GM21447 (cell line): ENCODE measurements around the gene LITAF.
A peak's percentile ranks its signal among the peaks of the same experiment; 100 is the strongest.
"Not testable (repeated sequence)": the region's sequence is repeated elsewhere in the genome, so short reads cannot be mapped to it uniquely, and the experiment has no call there.

Experiments used
- ATAC-seq: cut with Tn5 transposase; IDR thresholded peaks from one replicate; pipeline ENCODE4 v1.9.1; 2021; ENCODE audit not compliant: unreplicated experiment

LITAF gene

DNA sequence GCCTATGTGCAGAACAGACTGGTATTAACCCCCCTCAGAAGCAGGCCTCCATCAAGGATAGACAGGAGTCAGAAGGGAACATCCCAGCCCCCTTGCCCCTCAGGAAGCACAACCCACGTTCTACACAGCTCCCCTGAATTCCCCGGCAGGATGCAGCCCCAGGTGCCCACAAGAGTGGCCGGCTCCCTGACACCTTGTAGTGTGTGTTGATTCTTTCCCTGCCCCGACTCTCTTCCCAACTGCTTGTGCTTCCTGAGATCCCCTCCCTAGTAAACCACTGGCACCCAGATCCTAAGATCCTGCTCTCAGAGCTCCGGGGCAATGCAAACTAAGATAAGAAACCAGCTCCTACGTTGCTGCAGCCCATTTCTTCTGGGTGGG is 34.8 kb upstream of the LITAF start:
- no peak for ATAC-seq

DNA sequence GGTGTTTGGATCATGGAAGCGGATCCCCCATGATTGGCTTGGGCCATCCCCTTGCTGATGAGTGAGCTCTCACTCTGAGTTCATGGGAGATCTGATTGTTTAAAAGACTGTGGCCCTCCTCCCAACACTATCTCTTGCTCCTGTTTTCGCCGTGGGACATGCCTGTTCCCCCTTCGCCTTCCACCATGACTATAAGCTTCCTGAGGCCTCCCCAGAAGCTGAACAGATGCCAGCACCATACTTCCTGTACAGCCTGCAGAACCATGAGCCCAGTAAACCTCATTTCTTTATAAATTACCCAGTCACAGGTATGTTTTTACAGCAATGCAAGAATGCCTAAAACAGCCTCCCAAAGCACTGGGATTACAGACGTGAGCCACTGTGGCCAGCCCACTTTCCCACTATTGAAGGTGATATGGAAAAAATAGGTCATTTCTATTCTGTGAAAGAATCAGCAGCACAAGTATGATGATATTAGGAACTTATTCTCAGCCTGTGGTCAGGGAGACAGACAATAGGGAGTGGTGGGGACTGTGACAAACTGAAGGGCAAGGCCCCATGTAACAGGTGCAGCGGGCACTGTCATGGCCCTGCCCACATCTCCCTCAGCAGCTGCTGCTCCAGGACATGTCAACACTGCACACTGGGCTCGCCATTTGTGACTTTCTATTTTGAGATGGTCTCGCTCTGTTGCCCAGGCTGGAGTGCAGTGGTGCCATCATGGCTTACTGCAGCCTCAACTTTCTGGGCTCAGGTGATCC is 33.7 kb upstream of the LITAF start:
- ATAC-seq, result no peak

DNA sequence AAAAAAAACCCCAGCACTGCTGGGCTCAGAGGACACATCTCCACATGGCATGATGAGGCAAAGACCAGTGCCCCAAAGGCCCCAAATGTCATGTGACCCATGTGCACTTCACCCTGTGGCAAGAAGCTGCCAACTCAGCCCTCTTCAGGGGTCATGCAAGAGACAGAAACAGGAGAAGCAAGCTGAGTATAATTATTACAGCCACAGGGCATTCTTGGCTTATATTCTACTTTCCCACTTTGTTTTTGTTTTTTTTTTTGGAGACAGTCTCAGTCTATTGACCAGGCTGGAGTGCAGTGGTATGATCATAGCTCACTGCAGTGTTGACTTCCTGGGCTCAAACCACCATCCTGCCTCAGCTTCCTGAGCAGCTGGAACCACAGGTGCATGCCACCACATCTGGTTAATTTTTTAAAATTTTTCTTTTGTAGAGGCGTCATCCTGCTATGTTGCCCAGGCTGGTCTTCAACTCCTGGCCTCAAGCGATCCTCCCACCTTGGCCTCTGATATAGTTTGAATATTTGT is 32.7 kb upstream of the LITAF start:
- ATAC-seq, result peak; percentile 66

DNA sequence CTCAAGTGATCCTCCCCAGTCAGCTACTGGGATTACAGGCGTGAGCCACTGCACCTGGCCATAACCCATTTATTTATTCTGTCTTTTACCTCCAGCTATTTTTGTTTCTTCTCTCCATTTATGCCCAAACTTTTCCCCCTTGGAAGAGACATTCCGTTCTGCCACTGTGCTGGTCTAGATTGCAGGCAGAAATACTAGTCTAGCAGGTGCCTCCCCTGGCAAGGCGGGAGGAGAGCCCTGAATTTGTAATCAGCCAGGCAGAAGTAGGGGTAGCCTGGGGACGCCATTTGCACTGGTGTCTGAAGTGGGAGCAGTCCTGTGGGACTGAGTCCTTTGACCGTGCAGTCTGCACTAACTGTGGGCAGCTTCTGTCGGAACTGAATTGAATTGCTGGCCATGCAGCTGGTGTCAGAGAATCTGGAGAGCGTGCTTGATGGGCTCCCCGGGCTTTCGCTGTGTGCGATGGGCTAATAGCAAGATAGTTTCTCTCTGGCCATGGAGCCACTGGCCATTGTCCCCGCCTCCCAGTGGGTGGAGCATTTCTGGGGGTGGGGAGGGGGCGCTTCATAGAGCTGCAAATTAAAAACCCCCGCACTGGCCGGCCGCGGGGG is 31.5 kb upstream of the LITAF start:
- ATAC-seq, result no peak

DNA sequence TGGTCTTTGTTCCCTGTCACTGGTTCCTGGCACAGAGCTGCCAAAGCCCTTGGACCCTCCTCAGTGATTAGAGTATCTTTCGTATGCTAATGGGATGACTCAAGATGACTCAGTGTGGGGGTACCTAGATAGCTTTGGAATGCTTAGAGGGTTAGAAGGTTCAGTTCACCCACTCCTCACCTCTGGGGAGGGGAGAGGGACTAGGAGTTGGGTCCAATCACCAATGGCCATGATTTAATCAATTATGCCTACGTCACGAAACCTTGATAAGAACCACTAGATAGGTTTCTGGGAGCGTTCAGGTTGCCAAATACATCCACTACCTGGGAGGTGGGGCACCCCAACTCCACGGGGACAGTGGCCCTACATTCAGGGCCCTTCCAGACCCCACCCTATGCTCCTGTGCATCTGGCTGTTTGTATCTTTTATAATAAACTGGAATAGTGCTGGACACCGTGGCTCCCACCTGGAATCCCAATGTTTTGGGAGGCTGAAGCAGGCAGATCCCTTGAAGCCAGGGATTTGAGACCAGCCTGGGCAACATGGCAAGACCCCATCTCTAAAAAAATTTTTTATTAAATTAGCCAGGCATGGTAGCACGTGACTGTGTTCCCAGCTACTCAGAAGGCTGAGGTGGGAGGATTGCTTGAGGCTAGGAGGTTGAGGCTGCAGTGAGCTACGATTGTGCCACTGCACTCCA is 29.2 kb upstream of the LITAF start:
- ATAC-seq, result no peak

DNA sequence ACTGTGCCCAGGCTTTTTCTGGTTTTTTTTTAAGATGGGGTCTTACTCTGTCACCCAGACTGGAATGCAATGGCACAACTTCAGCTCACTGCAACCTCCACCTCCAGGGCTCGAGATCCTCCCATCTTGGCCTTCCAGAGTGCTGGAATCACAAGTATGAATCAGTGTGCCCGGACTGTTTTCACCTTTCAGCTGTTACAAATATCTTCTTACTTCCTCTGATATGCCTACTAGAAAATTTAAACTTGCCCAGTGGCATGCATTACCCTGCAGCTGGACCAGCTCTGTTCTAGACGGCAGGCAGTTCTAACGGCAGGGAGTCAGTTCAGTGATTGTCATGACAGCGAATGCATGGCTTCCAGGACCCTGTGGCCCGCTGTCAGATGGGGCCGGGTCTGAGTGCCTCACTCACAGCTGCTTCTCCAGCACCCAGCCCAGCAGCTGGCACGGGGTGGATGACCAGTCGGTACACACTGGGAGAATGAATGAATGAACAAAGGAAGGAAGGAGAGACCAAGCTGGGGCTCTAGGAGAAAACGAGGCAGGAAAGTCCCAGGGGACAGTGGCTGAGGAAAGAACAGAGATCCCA is 28.0 kb upstream of the LITAF start:
- no peak for ATAC-seq

DNA sequence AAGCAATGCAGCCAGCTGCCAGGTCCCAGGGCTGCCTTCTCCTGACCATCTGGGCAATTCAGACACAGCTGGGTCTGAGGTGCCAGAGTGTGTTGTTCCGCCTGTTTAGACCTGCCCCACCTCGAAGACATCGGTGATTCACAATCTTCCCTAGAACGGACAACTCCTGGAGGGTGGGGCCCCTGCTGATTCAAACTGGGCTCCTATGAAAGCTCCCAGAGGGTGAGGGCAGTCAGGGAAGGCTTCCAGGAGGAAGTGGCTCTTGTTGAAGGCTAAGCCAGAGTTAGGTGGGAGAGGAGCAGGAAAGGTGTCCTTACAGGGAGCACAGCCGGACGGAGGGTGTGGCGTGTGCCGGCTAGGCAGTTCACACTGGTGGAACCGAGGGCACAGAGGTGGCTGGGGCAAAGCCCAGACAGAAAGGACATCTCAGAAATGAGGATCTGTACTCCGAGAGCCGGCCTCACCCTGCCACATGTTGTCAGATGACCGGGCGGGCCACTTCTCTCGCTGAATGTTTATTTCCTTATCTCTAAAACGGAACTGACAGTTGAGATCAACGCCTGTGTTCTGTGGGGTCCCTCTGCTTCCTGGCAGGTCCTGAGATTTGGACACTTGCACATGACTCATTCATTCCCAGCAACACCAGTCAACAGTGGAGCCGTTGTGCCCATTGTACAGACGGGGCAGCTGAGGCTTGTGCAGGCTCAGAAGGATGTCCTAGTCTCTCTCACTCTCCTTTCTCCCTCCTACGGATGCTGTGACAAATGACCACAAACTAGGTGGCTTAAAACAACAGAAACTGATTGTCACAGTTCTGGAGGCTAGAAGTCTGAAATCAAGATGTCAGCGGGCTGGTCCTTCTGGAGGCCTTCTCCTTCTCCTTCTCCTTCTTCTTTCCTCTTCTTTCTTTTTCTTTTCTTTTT is 26.9 kb upstream of the LITAF start:
- peak; percentile 60 for ATAC-seq

DNA sequence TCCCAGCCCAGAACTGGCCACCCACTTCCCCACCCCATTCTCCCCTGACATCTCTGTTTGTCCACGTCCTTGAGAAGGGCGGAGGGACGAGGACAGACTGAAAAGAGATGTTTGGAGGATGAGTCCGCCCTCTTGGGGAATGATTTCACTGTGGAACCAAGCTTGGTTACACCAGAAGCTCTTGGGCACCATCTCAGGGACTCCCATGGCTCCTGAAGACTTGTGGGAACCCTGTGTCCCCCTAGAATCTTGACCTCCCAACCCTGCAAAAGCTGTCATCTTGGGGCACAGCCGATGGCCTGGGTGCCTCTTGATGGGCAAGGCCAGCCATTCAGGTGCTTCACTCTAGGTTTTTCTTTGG is 25.9 kb upstream of the LITAF start:
- ATAC-seq, result no peak

DNA sequence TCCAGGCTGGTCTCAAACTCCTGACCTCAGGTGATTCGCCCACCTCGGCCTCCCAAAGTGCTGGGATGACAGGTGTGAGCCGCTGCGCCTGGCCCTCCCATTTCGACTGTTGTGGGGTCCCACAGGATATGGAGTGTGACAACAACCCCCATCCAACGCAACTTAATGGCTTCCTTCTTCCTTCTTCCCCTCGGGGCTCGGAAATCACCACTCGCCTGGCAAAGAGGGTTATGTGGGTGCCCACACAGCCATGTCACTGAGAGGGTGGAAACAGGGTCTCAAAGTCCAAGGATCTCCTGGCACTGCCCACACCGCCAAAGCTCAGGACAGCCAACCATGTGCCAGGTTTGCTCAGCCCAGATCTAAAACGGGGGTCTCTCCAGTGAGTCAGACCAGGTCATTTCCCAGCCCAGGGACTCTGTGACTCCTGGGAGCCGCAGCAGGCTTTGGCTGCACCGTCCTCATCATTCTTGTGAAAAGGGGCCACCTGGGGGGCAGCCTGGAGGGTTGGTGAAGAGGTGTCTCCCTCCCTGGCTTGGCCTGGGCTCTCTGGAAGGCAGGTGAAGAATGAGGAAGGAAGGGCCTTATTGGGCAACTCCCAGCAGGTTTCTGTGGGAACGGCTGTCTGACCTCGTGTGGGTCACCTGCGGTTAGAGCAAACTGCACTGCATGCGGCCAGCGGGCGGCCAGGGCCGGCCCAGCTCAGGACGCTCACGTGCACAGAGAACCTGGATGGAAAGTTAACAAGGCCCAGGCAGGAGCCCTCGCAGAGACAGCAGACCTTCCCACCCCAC is 25.3 kb upstream of the LITAF start:
- ATAC-seq, result no peak

DNA sequence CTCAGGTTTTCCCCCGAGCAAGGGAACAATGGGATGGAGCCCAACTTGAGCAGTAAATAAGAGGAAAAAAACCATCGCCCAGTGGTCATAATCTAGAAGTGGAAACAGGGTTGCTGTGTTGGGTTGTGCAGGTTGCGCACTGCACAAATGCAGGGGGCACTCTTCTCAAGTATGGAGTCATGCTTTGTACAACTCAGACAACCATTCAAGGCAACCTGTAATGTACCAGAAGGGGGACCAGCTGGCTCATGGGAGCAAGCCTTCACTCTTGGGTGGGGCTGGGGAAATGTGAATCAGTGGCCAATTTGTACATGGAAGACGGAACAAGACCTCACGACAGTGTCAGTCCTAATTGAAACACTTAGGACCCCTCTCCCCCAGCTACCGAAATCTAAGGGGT is 23.9 kb upstream of the LITAF start:
- no peak for ATAC-seq

DNA sequence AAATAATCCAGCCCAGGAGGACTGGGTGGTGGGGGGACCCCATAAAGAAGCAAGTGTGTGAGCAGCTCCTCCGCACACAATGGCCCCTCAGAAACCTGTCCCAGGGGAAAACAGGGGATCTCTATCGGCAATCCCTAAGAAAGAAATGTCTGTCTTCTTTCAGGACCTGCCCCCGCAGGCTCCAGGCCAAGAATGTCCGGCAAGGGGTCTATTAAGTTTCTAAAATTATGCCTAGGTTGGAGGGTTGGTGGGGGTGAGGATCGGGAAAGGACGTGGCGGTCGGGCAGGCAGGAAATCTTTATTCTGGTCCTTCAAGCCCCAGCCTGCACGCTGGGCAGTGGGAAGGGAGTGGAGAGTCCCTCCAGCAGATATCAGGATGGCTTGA is 23.4 kb upstream of the LITAF start:
- no peak for ATAC-seq

DNA sequence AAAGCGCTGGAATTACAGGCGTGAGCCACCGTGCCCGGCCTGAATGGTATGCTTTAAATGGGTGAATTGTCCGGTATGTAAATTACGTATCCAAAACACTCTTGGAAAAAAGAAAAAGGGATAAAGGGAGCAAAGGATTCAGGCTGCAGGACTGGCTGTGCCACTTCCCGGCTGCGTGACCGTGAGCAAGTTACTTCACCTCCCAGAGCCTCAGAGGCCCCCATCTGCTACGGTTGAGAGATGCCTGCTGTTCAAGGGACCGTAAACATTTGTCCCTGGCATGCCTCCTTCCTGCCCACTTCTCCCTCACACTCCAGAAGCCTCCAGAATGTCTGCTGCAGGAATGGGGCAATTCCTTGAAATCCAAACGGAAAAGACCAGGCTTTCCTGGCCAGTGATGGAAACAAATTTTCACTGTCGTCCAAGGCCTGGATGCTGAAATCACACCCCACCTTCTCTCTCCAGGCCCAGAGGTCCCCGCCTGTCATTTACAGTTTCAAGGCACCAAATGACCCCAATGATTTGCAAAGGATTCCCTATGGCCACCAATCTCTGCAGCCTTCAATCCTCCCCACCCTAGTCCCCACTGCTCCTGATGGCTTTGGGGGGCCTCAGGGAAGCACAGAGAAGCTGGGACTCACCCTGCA is 22.9 kb upstream of the LITAF start:
- ATAC-seq, result no peak

DNA sequence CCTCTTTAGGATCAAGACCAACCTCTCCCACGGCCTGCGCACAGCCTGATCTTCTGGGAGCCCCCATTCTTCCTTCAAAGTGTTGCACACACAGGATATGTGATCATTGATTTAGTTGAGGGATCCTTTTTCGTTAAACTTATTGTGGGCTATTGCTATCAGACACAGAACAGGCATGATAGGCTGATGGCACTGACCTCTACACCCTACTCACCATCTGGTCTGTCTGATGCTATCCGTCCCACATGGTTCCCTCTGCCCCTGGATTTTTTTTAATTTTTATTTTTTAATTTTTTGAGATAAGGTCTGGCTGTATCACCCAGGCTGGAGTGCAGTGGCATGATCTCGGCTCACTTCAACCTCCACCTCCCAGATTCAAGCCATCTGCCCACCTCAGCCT is 19.2 kb upstream of the LITAF start:
- ATAC-seq, result no peak

DNA sequence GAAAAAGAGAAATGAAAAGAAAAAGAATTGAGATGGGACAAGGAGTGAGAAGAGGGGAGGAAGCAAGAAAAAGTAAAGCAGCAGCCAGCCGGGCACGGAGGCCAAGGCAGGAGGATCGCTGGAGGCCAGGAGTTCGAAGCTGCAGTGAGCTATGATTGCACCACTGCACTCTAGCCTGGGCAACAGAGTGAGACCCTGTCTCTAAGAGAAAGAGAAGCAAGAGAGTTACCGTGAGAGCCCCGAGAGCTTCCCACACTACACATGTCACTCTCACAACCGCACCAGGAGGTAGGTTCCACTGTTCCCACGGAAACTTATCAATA is 18.8 kb upstream of the LITAF start:
- ATAC-seq, result no peak

DNA sequence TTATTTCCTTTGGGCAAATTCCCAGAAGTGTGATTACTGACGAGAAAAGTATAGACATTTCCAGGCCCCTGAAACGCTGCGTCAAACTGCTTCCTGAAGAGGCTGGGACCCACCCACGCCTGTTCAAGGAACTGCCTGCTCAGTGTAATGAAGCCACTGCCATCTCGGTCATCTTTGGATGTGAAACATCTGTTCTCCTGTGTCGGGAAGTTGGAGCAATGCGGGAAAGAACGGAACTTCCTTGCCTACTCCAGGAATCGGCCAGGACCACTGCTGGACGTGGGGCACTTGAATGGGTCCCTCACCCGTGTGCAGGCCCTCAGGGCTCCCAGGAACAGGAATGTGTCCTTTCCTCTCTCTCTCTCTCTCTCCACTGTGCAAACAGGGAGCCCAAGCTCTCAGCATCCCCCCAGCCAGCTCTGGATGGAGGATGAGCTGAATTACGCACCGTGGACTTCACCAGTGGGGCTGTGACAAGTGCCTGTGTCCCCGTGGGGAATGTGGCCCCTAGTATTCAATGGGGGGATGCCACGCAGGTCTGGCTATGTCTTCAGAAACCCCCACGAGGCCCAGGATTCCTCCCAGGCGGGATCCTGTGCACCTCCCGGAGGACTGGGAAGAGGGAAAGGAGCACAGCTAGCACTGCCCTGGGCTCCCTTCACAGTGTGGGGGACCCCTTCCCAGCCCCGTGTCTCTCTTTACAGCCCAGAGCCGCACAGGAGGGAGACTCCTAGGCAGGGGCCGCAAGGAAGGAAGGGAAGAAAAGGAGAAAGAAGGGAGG is 18.3 kb upstream of the LITAF start:
- ATAC-seq, result no peak

DNA sequence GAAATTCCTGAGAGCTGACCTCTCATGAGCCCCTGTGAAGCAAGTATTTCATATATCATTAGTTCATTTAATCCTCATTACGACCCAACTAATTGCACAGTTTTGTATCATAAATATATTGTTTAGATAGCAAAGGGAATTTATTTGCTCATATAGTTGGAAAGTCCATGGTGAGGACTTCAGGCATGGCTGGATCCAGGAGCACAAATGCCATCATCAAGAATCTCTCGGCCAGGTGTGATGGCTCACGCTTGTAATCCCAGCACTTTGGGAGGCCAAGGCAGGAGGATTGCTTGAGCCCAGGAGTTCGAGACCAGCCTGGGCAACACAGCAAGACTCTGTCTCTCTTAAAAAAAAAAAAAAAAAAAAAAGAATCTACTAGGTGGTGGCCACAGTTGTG is 17.6 kb upstream of the LITAF start:
- not testable (repeated sequence) for ATAC-seq

DNA sequence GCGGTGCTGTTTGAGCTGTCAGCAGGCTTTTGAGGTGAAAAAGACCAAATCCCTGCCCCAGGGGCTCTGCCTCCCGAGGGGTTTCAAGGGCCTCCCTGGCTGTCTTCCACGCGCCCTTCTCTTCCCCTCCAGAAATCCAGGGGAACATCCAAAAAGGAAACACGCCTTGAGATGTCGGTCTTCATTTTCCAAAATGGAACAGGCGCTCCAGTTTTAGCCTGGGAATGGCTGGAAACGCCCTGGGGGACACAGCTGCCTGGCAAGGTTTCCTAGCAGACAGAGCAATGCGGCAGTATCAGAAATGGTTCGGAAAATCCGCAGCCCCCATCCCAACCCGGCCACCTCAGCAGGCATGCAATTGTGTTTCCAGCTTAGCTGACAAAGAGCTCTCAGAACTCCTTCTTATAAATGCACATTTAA is 16.6 kb upstream of the LITAF start:
- no peak for ATAC-seq

DNA sequence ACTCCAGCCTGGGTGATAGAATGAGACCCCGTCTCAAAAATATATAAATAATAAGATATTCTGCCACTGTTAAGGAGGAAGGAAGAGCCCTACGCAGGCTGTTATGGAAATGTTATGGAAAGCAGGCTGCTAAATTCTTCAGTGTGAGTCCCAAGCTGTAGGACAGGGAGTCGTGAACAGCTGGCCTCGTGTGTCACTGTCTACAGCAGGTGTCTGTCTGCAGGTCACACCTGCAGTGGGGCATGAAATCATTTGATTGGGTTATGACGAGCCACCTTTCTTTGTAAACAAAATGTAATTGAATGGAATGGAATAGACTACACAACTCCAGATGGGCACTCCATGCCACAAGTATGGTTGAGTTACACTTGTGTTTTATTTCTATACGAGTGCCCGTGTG is 15.6 kb upstream of the LITAF start:
- no peak for ATAC-seq

DNA sequence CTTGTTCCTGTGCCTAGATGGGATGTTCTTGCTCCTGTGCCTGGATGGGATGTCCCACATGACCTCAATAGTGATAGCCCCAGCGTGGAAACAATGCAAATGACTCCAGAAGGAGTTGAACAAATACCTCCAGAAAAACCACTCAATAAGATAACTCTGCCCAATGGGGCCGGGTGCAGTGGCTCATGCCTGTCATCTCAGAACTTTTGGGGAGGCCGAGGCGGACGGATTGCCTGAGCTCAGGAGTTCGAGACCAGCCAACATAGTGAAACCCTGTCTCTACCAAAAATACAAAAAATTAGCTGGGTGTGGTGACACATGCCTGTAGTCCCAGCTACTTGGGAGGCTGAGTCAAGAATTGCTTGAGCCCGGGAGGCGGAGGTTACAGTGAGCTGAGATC is 15.2 kb upstream of the LITAF start:
- no peak for ATAC-seq
